ENCODE data around the gene SMIM24.

Gene SMIM24

DNA sequence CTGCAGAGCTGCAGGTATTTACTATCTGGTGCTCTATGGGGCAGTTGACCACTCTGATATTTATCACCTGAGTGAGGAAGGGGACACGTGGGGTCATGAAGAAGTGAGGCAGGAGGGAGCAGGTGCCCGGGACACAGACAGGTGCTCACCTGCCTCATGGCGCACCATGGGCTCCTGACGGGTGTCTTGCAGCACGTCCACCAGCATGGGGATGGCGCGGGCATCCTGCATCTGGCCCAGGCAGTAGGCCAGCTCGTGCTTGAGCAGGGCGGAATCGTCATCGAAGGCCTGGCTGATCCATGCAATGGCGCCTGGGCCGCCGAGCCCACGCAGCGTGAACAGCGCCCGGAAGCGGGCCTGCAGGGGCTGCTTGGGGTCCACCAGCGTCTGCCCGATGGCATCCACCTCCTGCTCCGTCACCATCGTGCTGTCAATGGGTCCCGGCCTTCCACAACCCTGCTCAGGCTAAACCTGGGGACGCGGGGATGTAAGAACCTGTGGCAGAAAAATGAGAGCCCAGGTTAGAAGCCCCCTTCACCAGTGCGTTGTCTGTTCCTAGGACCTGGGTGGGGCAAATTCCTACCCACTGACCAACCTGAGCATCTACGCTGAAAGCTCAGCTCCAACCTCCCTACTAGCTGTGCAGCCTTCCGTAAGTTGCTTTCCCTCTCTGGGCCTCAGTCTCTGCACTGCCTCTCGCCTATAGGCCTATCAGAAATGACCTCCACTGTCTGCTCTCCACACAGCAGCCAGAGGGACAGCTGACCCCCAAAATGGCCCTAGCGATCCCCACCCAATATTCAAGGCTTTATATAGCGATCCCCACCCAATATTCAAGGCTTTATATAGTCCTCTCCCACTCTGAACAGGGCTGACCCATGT is 16.3 kb upstream of the SMIM24 start:
- DNase-seq: no peak

DNA sequence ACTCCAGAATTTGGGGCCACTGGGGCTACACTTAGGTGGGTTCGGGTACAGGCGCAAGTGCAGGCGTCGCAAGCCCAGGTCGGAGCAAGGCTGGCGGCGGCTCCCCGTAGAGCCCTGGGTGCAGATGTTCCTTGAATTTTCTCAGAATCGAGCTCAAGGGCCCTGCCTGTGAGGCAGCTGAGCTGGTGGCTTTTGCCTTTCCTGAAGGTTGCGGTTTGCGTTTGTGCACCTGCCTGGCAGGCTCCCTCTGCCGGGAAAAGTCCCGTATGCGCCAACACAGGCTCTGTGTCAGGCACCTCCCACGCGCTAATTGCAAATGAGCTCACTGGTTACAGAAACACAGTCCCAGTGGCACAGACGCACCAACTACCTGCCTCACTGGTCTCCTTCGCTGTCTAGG is 14.2 kb upstream of the SMIM24 start:
- peak; percentile 20 for DNase-seq

DNA sequence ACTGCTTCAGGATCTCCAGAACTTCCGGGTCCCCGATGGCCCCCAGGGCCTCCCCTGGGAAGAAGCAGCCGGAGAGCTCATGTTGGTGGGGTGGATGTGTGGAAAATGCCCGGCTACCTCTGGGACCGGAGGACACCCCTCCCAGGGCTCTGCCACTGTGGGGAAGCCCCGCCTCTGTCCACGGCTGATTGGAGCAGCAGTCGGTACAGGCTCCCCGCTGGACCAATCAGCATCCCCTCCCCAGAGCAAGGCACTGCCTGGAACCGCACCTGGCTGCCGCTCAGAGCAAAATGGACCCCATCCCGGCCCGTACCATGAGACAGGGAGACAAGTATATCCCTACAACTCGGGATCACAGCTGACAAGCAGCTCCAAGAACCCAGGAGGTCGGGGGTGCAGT is 13.7 kb upstream of the SMIM24 start:
- DNase-seq: no peak

DNA sequence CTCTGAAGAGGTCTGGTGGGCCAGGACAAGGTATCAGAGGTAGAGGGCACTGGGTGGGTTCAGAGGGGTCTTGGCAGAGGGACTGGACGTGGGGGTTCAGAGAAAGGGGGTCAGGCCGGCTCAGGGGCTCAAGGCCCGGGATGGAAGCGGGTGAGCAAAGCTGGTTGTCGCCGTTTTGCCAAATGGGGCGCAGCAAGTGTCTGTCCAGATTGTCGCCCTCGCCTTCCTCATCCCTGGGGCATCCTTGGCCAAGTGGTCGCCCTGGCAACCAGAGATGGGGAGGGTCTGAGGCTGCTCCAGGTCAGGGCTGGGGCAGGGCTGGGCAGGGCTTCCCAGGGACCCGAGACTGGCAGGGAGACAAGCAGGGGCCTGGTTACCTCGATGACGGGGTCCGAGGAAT is 13.3 kb upstream of the SMIM24 start:
- no peak for DNase-seq

DNA sequence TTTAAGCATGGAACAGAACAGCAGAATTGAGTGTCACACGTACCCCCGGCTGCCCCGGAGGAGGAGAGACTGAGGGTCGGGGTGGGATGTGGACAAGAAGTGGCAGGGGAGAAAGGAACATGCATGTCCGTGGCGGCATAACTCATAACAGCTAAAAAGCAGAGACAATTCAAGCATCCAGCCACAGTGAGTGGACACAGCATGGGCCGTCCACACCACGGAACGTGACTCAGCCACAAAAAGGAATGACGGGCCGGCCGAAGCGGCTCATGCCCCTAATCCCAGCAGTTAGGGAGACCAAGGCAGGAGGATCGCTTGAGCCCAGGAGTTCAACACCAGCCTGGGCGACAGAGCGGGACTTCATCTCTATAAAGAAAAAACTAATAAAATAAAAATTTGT is 12.6 kb upstream of the SMIM24 start:
- no peak for DNase-seq

DNA sequence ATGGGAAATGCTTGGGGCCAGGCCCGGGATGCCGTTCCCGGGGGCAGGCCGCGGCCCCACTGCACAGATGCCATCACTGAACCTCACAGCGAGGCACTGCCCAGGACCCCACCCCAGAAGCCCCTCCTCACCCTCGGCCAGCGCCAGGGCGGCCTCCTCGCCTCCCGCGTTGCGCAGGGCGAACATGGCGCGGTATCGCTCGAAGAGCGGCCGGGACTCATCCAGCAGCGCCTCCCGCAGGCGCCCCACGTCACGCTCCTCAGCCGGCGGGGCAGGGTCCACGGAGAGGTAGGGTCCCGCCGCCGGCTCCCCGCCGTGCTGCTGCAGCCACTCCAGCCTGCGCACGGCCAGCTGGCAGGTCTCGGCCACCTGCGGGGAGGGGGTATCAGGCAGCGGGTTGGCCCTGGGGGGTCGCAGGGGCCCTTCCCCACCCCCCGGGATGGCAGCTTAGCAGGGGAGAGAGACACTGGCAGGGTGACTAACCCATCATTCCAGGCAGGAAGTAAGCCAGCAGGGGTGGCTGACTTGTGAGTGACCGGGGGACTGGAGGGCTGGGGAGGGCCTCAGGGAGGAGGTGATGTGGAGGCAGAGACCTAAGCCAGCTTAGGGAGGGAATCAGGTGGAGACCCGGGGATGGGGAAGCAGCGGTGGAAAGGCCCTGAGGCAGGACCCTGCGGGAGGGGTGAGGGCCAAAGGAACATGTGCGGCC is 12.0 kb upstream of the SMIM24 start:
- DNase-seq: no peak

DNA sequence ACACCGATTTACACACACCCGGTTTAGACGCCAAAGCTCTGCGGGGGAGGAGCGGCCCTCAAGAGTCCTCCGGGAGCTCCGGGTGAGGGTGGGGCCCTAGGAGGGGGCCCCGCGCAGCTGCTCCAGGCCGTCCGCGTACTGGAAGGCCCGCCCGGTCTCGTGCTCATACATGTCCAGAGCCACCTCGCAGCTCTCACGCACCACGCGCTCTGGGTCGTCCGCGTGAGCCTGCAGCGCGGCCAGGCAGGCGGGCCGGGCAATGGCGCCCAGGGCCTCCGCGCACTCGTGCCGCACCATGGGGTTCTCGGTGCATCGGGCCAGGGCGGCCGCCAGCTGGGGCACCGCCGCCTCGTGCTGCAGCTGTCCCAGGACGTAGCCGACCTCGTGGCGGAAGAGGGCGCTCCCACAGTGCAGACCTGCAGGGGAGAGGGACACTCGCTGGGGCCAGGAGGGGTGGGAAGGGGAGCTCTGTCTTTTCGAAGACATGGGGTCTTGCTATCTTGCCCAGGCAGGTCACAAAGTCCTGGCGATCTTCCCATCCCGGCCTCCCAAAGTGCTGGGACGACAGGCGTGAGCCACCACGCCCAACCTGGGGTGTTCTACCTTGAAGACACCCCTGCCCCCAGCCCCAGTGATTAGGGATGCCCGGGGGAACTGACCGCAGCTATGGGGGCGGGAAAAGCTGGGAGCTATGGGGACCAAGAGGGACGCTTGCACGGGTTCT is 11.2 kb upstream of the SMIM24 start:
- no peak for DNase-seq

DNA sequence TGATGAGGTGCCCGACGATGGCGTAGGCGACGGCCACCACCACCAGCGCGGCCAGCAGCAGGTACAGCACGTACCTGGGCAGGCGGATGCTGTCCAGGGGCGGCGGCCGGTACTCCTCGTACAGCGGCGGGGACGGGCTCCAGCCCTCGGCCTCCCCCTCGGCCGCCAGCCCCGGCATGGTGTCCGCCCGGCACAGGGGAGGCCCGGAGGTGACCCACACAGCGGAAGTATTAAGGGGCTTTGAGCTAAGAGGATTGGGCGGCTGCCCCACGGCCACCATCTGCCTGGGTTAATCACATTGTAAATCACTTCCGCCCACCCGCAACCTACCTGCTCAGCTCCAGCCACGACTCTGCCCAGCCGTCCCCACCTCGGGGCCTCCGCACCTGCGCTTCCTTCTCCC is 2.9 kb upstream of the SMIM24 start, which contains the start of gene SMIM44:
Gene SMIM44, minus strand, starts transcription at position 216 of the 403 bp plus-strand sequence. Its CDS starts 38 bp downstream, at position 178.
- DNase-seq: no peak

DNA sequence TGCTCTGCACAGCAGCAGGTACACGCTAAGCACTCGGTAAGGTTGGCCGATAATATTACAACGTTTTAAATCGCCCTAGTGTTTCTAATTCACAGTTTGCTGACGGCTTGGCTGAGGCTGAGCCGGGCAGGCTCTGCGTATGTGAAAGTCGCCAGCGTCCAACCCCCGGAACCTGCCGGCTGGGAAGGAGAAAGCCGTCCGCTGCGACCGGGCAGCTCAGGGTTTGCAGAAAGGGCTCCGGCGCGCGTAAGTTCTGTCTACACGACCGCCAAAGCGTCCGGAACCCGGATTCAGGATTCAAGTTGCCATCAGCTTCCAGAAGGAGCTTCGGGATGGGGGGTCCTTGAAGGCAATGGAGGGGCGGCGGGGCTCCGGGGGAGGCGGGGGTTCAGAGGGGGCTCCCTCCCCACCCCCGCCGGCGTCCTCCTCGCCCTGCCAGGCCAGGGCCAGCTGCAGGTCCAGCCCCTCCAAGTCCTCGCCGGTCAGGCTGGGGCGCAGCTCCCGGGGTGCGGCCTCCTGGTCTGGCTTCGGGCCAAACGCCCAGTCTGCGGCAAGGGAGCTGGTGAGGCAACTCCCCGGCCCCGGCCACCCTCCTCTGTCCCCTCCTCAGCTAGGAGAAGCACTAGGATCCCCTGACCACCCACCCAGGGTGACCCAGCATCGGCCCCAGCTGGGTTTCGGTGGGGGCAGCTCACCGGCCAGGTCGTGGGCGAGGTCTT is 2.3 kb upstream of the SMIM24 start:
- no peak for DNase-seq

DNA sequence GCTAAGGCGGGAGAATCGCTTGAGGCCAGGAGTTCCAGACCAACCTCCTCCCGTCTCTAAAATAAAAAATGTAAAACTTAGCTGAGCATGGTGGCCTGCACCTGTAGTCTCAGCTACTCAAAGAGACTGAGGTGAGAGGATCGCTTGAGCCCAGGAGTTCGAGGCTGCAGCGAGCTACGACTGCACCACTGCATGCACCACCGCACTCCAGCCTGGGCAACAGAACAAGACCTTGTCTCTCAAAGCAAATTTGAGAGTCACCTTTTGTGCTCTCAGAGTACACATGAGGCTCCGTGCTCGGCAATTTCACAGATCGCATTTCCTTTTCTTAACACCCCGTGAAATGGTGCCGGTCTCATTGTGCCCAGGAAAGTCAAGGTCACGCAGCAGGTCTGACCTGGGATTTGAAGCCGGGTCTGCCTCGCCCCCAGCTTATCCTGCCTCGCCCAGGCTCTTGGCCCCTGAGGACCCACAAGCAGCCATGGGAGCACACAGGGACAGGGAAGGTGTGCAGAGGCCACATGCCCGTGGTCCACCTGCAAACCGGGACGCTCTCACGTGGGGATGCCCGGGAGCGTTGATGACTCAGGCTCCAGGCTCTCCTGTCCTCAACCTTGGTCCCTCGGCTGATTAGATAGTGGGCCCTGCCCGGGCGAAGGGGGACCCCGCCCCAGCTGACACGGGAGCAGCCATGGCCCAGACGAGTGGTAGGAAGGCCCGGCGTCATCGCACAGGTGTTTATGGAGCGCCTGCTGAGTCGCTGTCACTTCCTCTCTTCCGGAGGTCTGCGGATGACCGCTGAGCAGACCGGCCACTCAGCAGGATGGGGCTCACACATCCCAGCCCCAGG is 1.1 kb upstream of the SMIM24 start:
- DNase-seq: no peak

DNA sequence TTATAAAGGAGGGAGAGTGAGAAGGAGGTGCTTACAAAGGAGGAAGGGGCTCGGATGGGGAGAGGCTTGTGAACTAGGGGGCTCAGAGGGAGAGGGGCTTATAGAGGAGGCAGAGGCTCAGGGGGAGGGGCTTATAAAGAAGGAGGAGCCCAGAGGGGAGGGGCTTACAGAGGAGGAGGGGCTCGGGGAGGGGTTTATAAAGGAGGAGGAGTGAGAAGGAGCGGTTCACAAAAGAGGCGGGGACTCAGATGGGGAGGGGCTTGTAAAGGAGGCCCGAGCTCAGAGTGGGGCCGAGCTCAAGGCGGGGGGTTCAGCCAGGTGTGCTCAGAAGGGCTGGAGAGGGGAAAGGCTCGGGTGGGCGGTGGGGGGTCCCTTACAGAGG is 500 bp downstream of the SMIM24 start:
- DNase-seq: no peak

DNA sequence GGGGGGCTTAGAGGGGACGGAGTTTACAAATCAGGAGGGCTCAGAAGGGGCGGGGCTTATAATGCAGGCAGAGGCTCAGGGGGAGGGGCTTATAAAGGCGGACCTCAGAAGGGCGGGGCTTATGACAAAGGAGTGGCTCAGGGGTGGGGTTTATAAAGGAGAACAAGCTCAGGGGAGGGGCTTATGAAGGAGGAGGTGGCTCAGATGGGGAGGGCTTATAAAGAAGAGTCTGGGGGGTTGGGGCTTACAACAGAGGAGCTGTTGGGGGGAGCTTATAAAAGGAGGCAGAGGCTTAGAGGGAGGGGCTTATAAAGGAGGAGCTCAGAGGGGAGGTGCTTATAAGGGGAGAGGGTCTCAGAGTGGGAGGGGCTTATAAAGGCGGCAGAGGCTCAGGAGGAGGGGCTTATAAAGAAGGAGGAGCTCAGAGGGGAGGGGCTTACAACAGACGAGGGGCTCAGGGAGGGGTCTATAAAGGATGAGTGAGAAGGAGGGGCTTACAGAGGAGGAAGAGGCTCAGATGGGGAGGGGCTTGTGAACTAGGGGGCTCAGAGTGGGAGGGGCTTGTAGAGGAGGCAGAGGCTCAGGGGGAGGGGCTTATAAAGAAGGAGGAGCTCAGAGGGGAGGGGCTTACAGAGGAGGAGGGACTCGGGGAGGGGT is 1.0 kb downstream of the SMIM24 start:
- DNase-seq: no peak

DNA sequence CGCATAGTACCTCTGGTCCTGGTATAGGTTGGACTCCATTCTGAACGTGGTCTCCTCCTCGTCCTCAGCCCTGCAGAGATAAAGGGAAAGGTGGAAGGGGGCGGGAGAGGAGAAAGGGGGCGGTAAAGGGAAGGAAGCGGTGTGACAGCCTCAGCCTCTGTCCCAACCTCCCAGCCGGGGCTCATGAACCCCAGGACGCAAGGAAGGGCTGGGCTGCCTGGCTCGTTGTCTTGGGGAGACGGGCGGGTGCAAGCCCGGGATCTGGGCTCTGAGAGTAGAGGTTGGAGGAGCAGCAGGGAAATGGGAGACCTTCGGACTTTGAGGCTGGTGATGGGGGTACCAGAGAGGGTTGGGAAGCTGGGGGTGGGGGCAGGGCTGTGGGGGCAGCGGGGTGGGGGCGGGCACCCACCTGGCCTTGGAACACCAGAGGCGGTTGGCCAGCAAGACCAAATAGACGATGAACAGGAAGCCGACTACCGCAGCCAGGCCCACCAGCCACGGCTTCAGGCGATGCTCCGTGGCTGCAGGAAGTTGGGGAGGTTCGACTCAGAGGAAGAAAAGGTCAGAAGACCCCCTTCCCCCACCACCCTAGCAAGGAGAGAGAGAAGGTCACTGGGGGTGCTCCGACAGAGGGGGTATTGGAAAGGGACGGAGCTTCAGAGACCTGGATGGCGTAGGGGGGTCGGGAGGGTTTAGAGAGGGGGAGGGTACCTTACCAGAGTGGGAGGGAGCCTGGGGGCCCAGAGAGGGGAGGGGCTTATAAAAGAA is 1.7 kb downstream of the SMIM24 start:
- no peak for DNase-seq

DNA sequence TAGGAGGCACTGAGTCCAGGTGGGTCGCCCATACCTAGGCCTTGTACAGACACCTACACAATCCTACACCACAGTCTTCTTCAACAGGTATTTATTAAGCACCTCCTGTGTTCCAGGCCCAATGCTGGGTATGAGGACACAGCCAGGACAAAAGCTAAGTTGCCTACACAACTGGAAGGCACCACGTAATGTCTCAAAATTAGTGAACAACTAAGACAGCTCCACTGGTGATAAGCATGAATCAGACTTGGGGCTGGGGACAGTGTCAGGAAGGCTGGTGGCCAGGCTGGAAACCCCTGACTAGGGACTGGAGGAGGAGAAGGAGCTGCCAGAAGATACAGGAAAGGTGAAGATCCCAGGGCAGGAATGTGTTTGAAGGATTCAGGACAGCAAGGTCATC is 2.4 kb downstream of the SMIM24 start:
- DNase-seq: no peak

DNA sequence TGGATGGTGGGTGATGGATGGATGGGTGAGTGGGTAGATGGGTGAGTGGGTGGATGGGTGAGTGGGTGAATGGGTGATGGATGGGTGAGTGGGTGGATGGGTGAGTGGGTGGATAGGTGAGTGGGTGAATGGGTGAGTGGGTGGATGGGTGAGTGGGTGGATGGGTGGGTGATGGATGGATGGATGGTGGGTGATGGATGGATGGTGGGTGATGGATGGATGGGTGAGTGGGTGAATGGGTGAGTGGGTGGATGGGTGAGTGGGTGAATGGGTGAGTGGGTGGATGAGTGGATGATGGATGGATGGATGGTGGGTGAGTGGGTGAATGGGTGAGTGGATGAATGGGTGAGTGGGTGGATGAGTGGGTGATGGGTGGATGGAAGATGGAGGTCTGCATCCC is 2.8 kb downstream of the SMIM24 start:
- no peak for DNase-seq

DNA sequence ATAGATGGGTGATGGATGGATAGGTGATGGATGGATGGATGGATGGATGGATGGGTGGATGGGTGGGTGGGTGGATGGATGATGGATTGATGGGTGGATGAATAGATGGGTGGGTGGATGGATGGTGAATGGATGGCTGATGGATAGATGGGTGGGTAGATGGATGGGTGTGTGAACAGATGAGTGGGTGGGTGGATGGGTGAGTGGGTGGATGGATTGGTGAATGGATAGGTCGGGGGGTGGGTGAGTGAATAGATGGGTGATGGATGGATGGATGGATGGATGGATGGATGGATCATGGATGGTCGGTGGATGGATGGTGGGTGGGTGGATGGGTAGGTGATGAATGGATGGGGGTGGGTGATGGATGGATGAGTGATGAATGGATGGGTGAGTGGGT is 3.5 kb downstream of the SMIM24 start:
- no peak for DNase-seq

DNA sequence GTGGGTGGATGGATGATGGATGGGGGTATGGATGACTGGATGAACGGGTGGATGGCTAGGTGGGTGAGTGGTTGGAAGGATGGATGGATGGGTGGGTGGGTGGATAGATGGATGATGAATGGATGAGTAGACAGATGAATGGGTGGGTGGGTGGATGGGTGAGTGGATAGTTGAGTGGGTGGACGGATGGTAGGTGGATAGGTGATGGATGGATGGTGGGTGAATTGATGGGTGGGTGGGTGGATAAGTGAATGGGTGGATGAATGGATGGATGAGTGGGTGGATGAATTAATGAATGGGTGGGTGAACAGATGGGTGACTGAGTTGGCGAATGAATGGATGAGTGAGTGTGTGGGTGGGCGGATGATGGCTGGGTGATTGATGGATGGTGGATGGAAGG is 4.9 kb downstream of the SMIM24 start:
- DNase-seq: no peak

DNA sequence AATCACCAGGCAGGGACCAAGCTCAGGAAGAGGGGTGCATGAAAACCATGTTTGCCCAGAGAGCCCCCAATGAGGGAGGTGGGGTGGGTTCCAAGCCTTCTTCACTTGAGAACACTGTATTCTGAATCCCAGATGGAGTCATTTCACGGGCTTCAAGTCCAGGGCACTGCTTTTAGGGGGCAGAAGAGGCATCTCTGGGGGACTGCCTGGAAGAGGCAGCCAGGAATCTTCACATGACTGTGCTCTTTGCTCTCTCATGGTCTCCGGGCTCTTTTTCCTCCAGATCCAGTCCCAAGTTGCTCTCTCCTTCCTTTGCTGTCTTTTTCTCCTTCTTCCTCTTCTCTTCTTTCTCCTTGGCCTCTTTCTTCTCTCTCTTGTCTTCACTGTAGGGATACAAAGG is 5.7 kb downstream of the SMIM24 start:
- no peak for DNase-seq

DNA sequence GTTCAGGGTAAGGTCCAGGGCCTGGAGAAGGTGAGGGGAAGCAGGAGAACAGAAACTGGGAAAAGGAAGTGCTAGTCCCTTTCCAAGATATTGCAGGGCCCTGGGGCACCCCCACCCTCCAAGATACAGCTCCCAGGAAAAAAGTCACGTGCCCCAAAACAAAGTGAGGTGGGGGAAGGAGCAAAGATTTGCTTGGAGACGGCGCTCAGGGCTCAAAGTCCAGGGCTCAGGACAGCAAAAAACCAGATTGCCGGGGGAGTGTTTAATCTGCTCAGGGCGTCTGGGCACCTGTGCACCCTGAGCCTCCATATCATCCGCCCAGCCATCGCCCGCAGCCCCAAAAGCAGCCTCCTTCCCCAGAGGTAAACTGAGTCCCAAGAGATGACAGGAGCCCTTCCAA is 6.3 kb downstream of the SMIM24 start:
- no peak for DNase-seq

DNA sequence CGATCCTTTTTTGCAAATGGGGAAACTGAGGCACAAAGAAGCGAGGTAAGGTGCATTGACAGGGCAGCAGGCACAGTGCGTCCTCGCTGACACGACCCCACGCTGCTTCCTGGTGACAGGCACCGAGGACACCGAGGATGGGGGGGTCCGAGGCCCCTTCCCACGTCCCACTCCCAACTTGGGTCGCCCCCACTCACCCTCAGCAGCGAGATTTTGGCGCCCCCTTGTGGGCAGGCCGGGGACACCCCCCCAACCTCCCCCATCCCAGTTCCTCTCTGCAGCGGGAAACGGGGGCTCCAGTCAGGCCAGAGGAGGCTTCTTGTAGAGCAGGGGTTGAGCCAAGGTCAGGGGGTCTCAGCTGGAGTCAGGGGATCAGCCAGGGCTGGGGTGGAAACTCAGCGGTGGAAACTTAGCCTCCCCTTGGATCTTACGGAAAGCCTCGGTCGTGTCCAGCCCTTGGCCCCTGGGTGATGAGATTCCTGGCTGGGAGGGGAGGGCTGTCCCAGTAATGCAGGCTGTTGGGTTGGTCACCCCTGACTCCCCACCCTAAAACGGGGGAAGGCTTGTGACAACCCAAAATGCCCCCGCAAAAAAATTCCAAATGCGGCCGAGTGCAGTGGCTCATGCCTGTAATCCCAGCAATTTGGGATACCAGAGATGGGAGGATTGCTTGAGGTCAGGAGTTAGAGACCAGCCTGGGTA is 8.2 kb downstream of the SMIM24 start:
- DNase-seq: peak; percentile 43

All from T-helper 9 cell (primary cell).